SK-N-SH (cell line): ENCODE measurements around the gene NPM1. TPM values are rescaled to one million over a fixed set of nuclear protein-coding genes. Genes with fewer than 3 reads are reported as not detected.

ENCODE experiments used
- CTCF ChIA-PET: fragments of 300-600, 350-600 bp; formaldehyde crosslinking; extraction: SDS; loops from one replicate; lab custom pipeline; 2021; lab: Yijun Ruan, JAX
- POLR2A ChIA-PET: fragments of 350-600 bp; sonication (Branson Sonifier 250); formaldehyde crosslinking; extraction: SDS; loops from one replicate; lab custom pipeline; 2020; ENCODE audit warnings: antibody characterized with exemption, inconsistent platforms; lab: Yijun Ruan, JAX
- DNase-seq: peaks from one replicate; pipeline ENCODE4 v3.0.0; 2012
- H2AFZ ChIP-seq: fragments of 200-600 bp; sonication (generic); 2 replicates; pipeline ENCODE4 v1.8.1; 2016; ENCODE audit warnings: antibody characterized with exemption, mild to moderate bottlenecking, low read depth
- H3F3A ChIP-seq: fragments of 200-600 bp; sonication (generic); replicated peaks from 2 replicates; pipeline ENCODE3; 2016; ENCODE audit warnings: antibody characterized with exemption, mild to moderate bottlenecking; ENCODE audit not compliant: insufficient read depth
- H3K27ac ChIP-seq, 2 experiments: fragments of 200-500 bp in 1 of 2; fragments of 200-600 bp in 1 of 2; sonication (Bioruptor generic) in 1 of 2; sonication (generic), shearing (Covaris generic) in 1 of 2; 2 replicates each; pipeline versions ENCODE4 v1.5.1 to v1.6.1; 2014 to 2016; ENCODE audit warnings: low read depth in 2 of 2, inconsistent platforms in 1 of 2, low read length in 1 of 2, mild to moderate bottlenecking in 1 of 2, mixed read lengths in 1 of 2
- H3K27me3 ChIP-seq: fragments of 200-600 bp; sonication (generic), shearing (Covaris generic); 2 replicates; pipeline ENCODE4 v1.6.1; 2016; ENCODE audit warnings: mixed run types; ENCODE audit not compliant: insufficient read depth
- H3K36me3 ChIP-seq, 2 experiments: fragments of 200-500 bp in 1 of 2; fragments of 200-600 bp in 1 of 2; sonication (Bioruptor generic) in 1 of 2; sonication (generic) in 1 of 2; replicated peaks in 1 of 2; 2 replicates each; pipeline versions ENCODE3 to v1.5.1; 2014 to 2016; ENCODE audit warnings: low read length in 1 of 2, mild to moderate bottlenecking in 1 of 2; ENCODE audit not compliant: insufficient read depth in 2 of 2, control insufficient read depth in 1 of 2
- H3K4me1 ChIP-seq, 2 experiments: fragments of 200-500 bp in 1 of 2; fragments of 200-600 bp in 1 of 2; sonication (Bioruptor generic) in 1 of 2; sonication (generic), shearing (Covaris generic) in 1 of 2; 2 replicates each; pipeline versions ENCODE4 v1.5.1 to v1.6.1; 2014 to 2016; ENCODE audit warnings: low read depth in 1 of 2, low read length in 1 of 2, mixed run types in 1 of 2; ENCODE audit not compliant: insufficient read depth in 2 of 2, control insufficient read depth in 1 of 2
- H3K4me2 ChIP-seq: fragments of 200-600 bp; sonication (generic), shearing (Covaris generic); 2 replicates; pipeline ENCODE4 v1.6.1; 2017; ENCODE audit warnings: mixed run types
- H3K4me3 ChIP-seq, 2 experiments: fragments of 200-500 bp in 1 of 2; fragments of 200-600 bp in 1 of 2; sonication (Bioruptor generic) in 1 of 2; sonication (generic), shearing (Covaris generic) in 1 of 2; 2 replicates each; pipeline versions ENCODE4 v1.5.1 to v1.8.1; 2014 to 2016; ENCODE audit warnings: low read depth in 2 of 2, inconsistent platforms in 1 of 2, low read length in 1 of 2, mild to moderate bottlenecking in 1 of 2, mixed read lengths in 1 of 2, moderate library complexity in 1 of 2
- H3K79me2 ChIP-seq: fragments of 200-600 bp; sonication (generic); 2 replicates; pipeline ENCODE4 v1.8.1; 2017; ENCODE audit warnings: mild to moderate bottlenecking; ENCODE audit not compliant: insufficient read depth
- H3K9ac ChIP-seq: fragments of 200-600 bp; sonication (generic); 2 replicates; pipeline ENCODE4 v1.6.1; 2017; ENCODE audit warnings: mixed run types
- H3K9me2 ChIP-seq: fragments of 200-600 bp; sonication (generic); 2 replicates; pipeline ENCODE4 v1.6.1; 2017; ENCODE audit warnings: mixed run types
- H3K9me3 ChIP-seq: fragments of 200-600 bp; sonication (generic); 2 replicates; pipeline ENCODE4 v1.6.1; 2017; ENCODE audit warnings: mixed run types, mild to moderate bottlenecking, moderate library complexity
- H4K20me1 ChIP-seq: fragments of 200-600 bp; sonication (generic); 2 replicates; pipeline ENCODE4 v1.6.1; 2017; ENCODE audit warnings: mild to moderate bottlenecking, mixed run types; ENCODE audit not compliant: insufficient read depth
- CHD2 ChIP-seq: fragments of 150-350 bp; IDR thresholded peaks from 2 replicates; pipeline ENCODE4 v1.6.1; 2018; ENCODE audit warnings: low read length; ENCODE audit not compliant: partially characterized antibody
- FOSL2 ChIP-seq: IDR thresholded peaks from 2 replicates; pipeline ENCODE4 v1.4.0; 2012; ENCODE audit warnings: low read depth, mild to moderate bottlenecking, moderate library complexity, borderline replicate concordance
- FOXJ3 ChIP-seq: sonication (generic); formaldehyde crosslinking; IDR thresholded peaks from 2 replicates; pipeline ENCODE4 v1.5.1; 2020; ENCODE audit warnings: mild to moderate bottlenecking, missing genetic modification reagents
- FOXM1 ChIP-seq: IDR thresholded peaks from 2 replicates; pipeline ENCODE4 v1.4.0; 2012; ENCODE audit warnings: low read depth, mild to moderate bottlenecking
- GABPA ChIP-seq: IDR thresholded peaks from 2 replicates; pipeline ENCODE4 v1.4.0; 2012; ENCODE audit warnings: low read depth, mild to moderate bottlenecking
- GATA2 ChIP-seq: sonication (generic); formaldehyde crosslinking; IDR thresholded peaks from 2 replicates; pipeline ENCODE4 v1.5.0; 2020; ENCODE audit warnings: mild to moderate bottlenecking, missing genetic modification reagents
- IRF3 ChIP-seq: fragments of 150-350 bp; IDR thresholded peaks from 2 replicates; pipeline ENCODE4 v1.6.1; 2016; ENCODE audit warnings: mild to moderate bottlenecking, low read depth, low read length
- MAX ChIP-seq: IDR thresholded peaks from 2 replicates; pipeline ENCODE4 v1.4.0; 2012; ENCODE audit warnings: low read depth
- MEF2A ChIP-seq: IDR thresholded peaks from 2 replicates; pipeline ENCODE4 v1.4.0; 2012; ENCODE audit warnings: low read depth, borderline replicate concordance
- MXI1 ChIP-seq: IDR thresholded peaks from 2 replicates; pipeline ENCODE4 v1.6.1; 2012; ENCODE audit warnings: mild to moderate bottlenecking, low read depth, low read length, improper control_type of control experiment
- NRF1 ChIP-seq: IDR thresholded peaks from 2 replicates; pipeline ENCODE4 v1.6.1; 2012; ENCODE audit warnings: low read depth, mild to moderate bottlenecking, low read length
- PBX3 ChIP-seq: IDR thresholded peaks from 2 replicates; pipeline ENCODE4; 2012
- RCOR1 ChIP-seq: fragments of 150-350 bp; IDR thresholded peaks from 2 replicates; pipeline ENCODE4 v1.6.1; 2017; ENCODE audit warnings: antibody characterized with exemption, low read length
- RXRA ChIP-seq: IDR thresholded peaks from 2 replicates; pipeline ENCODE4 v1.4.0; 2012; ENCODE audit warnings: low read depth, mild to moderate bottlenecking, borderline replicate concordance
- SIN3A ChIP-seq: IDR thresholded peaks from 2 replicates; pipeline ENCODE4 v1.6.1; 2012; ENCODE audit warnings: low read depth, mild to moderate bottlenecking, low read length, moderate library complexity, borderline replicate concordance
- TAF1 ChIP-seq: IDR thresholded peaks from 2 replicates; pipeline ENCODE4 v1.6.1; 2012; ENCODE audit warnings: low read depth, mild to moderate bottlenecking, low read length, moderate library complexity, borderline replicate concordance
- USF1 ChIP-seq: IDR thresholded peaks from 2 replicates; pipeline ENCODE4 v1.4.0; 2012; ENCODE audit warnings: low read depth, borderline replicate concordance
- WGBS: methylation state at CpG from one replicate; pipeline ENCODE4 v1.1.6; 2017; ENCODE audit warnings: low lambda C conversion rate; 5-methylcytosine and 5-hydroxymethylcytosine counted together
- polyA plus RNA-seq, 3 experiments: library from polyadenylated mRNA; depleted of rRNA; stranded (reverse); fragments of >200 nt; gene quantifications; 2 replicates each; pipeline ENCODE4 v1.2.3, GENCODE V29; 2012

The NPM1 gene
- polyA plus RNA-seq, 1 of the 3 experiments (the other 2 are of a cell fraction) = 4,764 TPM

- H3K36me3 ChIP-seq = no peaks in the 10 kb centered on the region
- no peak overlapping the region for H3K4me3 ChIP-seq
- DNase-seq = no peak
- no peak overlapping the region for H3K27ac ChIP-seq
- CTCF ChIA-PET = interaction anchor here (0.9 kb wide), 1 partner anchor 460 kb away, joined by 3 read pairs; no protein-coding TSS in a partner anchor
- no peak overlapping the region for H3K9ac ChIP-seq
- H3K27me3 ChIP-seq = no peaks in the 10 kb centered on the region
- POLR2A ChIA-PET = no interaction called here
- no peaks in the 10 kb centered on the region for H3K9me2 ChIP-seq
- H2AFZ ChIP-seq = no peak overlapping the region
- H3F3A ChIP-seq = no peaks in the 10 kb centered on the region
- no peaks in the 10 kb centered on the region; a peak in 1 of 4 replicates for H3K4me1 ChIP-seq
- H3K9me3 ChIP-seq = no peaks in the 10 kb centered on the region
- no peaks in the 10 kb centered on the region for H4K20me1 ChIP-seq
- WGBS = 86% methylated on average over 5 of the region's 5 CpGs
- no peaks in the 10 kb centered on the region for H3K79me2 ChIP-seq
- no peak for TF ChIP-seq FOSL2
- no peak for TF ChIP-seq MXI1
- no peak for TF ChIP-seq GATA2 (CRISPR knock-in tag)
- TF ChIP-seq SIN3A = no peak
- no peak for TF ChIP-seq PBX3
- no peak for TF ChIP-seq RXRA
- TF ChIP-seq, all 33 proteins: peak for 0
- no peak overlapping the region for H3K4me2 ChIP-seq
Observed at GRCh38 chr5:171447226-171447625, 59.6 kb downstream of the NPM1 start.

GRCh38 chr5:171449426-171449825 is 61.8 kb downstream of the NPM1 start:
- Histone ChIP-seq H3K9ac (no peak overlapping the region), H3K9me2 (no peaks in the 10 kb centered on the region), H3K4me3 (no peak overlapping the region), H4K20me1 (no peaks in the 10 kb centered on the region), H3K9me3 (no peaks in the 10 kb centered on the region), H3K36me3 (no peaks in the 10 kb centered on the region), H3K79me2 (no peaks in the 10 kb centered on the region), H2AFZ (no peak overlapping the region), H3F3A (no peaks in the 10 kb centered on the region), H3K27me3 (no peaks in the 10 kb centered on the region), H3K27ac (no peak overlapping the region), H3K4me1 (no peaks in the 10 kb centered on the region; a peak in 1 of 4 replicates), H3K4me2 (no peak overlapping the region)
- TF ChIP-seq MEF2A = no peak
- no peak for TF ChIP-seq MAX
- no peak for TF ChIP-seq RXRA
- TF ChIP-seq FOXJ3 (CRISPR knock-in tag) = no peak
- no peak for TF ChIP-seq USF1
- no peak for TF ChIP-seq GABPA
- no peak for TF ChIP-seq IRF3
- TF ChIP-seq FOXM1 = no peak
- TF ChIP-seq RCOR1 = no peak
- no peak for TF ChIP-seq NRF1
- TF ChIP-seq TAF1 = no peak
- TF ChIP-seq CHD2 = no peak
- DNase-seq = no peak
- 92% methylated on average over 9 of the region's 10 CpGs for WGBS
- ChIA-PET CTCF (no interaction called here), POLR2A (no interaction called here)
